Tibial nerve (tissue), 4 donors: ENCODE results near the gene TMEM14A.

Experiments used
- CTCF ChIP-seq, 5 experiments: fragments of 200-600 bp in 3 of 5; fragments of 450-650 bp in 2 of 5; sonication (generic) in 3 of 5; IDR thresholded peaks; one replicate each; pipeline ENCODE4 v1.5.1; 2016 to 2019; ENCODE audit warnings: antibody characterized with exemption in 5 of 5, mild to moderate bottlenecking in 3 of 5, moderate library complexity in 2 of 5
- EP300 ChIP-seq, 2 donors: sonication (generic); formaldehyde crosslinking; IDR thresholded peaks; one replicate each; pipeline ENCODE4 v1.6.1; 2017; ENCODE audit warnings: antibody characterized with exemption in 2 of 2, mild to moderate bottlenecking in 1 of 2
- POLR2A ChIP-seq, 2 donors: fragments of 450-650 bp; IDR thresholded peaks; one replicate each; pipeline ENCODE4 v1.6.1; 2017; ENCODE audit warnings: antibody characterized with exemption in 2 of 2, mild to moderate bottlenecking in 2 of 2, moderate library complexity in 2 of 2

- TF ChIP-seq CTCF (IDR thresholded peaks at IDR 0.05) (no peak), POLR2A (IDR thresholded peaks at IDR 0.05) (no peak), EP300 (IDR thresholded peaks at IDR 0.05) (no peak)
Measured at GRCh38 chr6:52642368-52642767, 28.5 kb upstream of the TMEM14A start.
